GM12872 (cell line): ENCODE measurements around the gene MS4A4E.

Experiments
- CTCF ChIP-seq: IDR thresholded peaks from 3 replicates; pipeline ENCODE4 v1.5.1; 2011; ENCODE audit warnings: low read depth, mild to moderate bottlenecking, low read length, moderate library complexity; ENCODE audit not compliant: insufficient read depth

Gene MS4A4E

GRCh38 chr11:60242740-60243239, at the start of gene MS4A4E:
Gene MS4A4E (minus strand): TSS chr11:60243137. CDS start chr11:60230055, 13,082 bp downstream.
- no peak for TF ChIP-seq CTCF

- no peak for TF ChIP-seq CTCF
These were observed 49.2 kb upstream of the MS4A4E start for GRCh38 chr11:60292145-60292544.

- no peak for TF ChIP-seq CTCF
These were observed 45.6 kb upstream of the MS4A4E start for GRCh38 chr11:60288531-60288930.

- no peak for TF ChIP-seq CTCF
These were observed 39.3 kb upstream of the MS4A4E start for GRCh38 chr11:60282286-60282685.

- TF ChIP-seq CTCF = no peak
These were observed 38.5 kb upstream of the MS4A4E start for GRCh38 chr11:60281485-60281884.

- TF ChIP-seq CTCF = no peak
These were observed 37.5 kb upstream of the MS4A4E start, which contains the start of gene MS4A4A for GRCh38 chr11:60280412-60280811. Gene MS4A4A (plus strand): TSS chr11:60280666. CDS start chr11:60280676, 10 bp downstream.

- TF ChIP-seq CTCF = no peak
These were observed 31.5 kb upstream of the MS4A4E start for GRCh38 chr11:60274416-60274815.
